ENCODE results near the gene FDXACB1.

FDXACB1 gene

DNA sequence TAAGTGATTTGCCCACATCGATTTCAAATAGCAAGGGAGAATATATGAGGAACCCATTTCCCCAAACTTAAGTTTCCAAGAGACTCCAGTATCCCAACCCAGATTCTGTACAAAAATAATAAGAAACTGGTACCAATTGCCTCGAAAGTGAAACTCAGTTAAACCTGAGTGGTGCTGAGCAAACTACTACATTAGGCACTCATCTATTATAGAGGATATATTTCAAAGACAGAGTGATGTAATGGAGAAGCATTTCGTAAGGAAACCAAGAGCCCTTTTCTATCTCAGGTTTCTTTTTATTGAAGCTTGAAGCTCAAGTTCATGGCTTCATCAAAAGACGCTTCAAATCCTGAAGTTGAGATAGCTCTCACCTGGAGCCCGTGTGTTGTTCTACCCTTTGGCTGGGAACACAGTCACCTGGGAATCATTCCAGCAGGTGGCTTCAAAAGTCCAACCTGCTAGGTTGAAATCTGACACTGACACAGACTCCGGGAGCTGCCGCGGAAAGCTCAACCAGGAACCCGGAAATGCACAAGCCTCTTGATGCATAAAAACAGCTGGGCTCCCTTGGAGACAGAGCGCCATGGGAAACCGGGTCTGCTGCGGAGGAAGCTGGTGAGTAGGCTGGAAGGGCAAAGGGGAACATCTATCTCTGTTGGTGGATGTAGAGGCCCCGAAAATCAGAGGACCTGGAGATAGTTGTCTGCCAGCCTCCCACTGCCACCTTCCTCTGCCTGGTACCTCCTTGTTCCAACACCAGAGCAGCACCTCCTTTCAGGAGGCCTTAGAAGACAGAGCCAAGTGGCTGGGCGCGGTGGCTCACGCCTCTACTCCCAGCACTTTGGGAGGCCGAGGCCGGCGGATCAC lies 39.7 kb upstream of the FDXACB1 start, which contains the start of gene C11orf52:
C11orf52 (plus strand) TSS at position 524 of the 867 bp plus-strand sequence; CDS start at position 584, 60 bp downstream.
- Histone ChIP-seq H3K9ac (no peak within 1 kb of the TSS), H3K27ac (no peak within 1 kb of the TSS), H3K9me3 (no peaks in the 10 kb centered on the region), H3K4me1 (peaks cover 13% of the 10 kb centered on the region), H3K4me3 (0 out of 2 replicates have a peak within 1 kb of the TSS, but pooled peaks have one; percentile 25), H4K20me1 (no peaks in the 10 kb centered on the region), H3K36me3 (no peaks in the 10 kb centered on the region), H3K4me2 (peak within 1 kb of the TSS; percentile 52), H3K27me3 (no peaks in the 10 kb centered on the region)
- TF ChIP-seq Cebpa-rat (IDR thresholded peaks at IDR 0.05): no peak

DNA sequence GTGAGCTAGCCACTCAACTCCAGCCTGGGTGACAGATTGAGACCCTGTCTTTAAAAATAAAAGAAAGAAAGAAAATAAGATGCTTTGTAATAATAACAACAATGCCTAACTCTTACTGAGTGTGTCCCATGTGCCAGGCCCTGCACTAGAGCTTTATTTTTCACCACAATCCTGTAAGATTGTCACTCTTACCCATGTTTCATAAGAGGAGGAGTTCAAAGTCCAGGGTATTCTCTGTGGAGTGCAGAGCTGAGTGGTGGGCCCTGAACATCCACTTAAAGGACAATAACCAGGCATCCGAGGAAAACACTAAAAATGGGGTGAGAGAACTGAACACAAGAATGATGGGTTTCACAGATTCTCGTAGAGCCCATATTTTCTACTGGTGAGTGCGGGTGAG lies 38.8 kb upstream of the FDXACB1 start:
- no peak overlapping the region for H3K27ac ChIP-seq
- no peak overlapping the region for H3K4me3 ChIP-seq

DNA sequence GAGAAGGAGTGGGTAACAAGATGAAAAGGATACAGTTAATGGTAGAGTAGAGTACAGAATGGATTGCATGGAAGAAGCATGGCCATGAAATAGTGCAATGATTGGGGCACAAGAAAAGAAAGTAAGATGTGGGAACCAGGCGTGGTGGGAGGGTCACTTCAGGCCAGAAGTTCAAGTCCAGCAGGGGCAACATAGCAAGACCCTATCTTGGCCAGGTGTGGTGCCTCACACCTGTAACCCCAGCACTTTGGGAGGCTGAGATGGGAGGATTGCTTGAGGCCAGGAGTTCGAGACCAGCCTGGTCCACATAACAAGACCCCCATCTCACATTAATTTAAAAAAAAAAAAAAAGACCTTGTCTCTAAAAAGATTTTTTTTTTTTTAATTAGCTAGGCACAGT lies 38.3 kb upstream of the FDXACB1 start:
- H3K4me3 ChIP-seq: no peak overlapping the region
- no peak overlapping the region for H3K4me2 ChIP-seq
- H3K36me3 ChIP-seq: no peaks in the 10 kb centered on the region
- no peaks in the 10 kb centered on the region for H4K20me1 ChIP-seq
- no peak overlapping the region for H3K9ac ChIP-seq
- TF ChIP-seq Cebpa-rat (IDR thresholded peaks at IDR 0.05): no peak
- H3K27me3 ChIP-seq: no peaks in the 10 kb centered on the region
- H3K4me1 ChIP-seq: peaks cover 13% of the 10 kb centered on the region
- no peaks in the 10 kb centered on the region for H3K9me3 ChIP-seq
- no peak overlapping the region for H3K27ac ChIP-seq

More for the DNA sequence above, 38.8 kb upstream of the FDXACB1 start:
- Histone ChIP-seq H3K36me3 (no peaks in the 10 kb centered on the region), H3K4me2 (no peak overlapping the region), H3K27me3 (no peaks in the 10 kb centered on the region), H4K20me1 (no peaks in the 10 kb centered on the region), H3K9ac (no peak overlapping the region), H3K4me1 (peaks cover 13% of the 10 kb centered on the region), H3K9me3 (no peaks in the 10 kb centered on the region)
- no peak for TF ChIP-seq Cebpa-rat (IDR thresholded peaks at IDR 0.05)

DNA sequence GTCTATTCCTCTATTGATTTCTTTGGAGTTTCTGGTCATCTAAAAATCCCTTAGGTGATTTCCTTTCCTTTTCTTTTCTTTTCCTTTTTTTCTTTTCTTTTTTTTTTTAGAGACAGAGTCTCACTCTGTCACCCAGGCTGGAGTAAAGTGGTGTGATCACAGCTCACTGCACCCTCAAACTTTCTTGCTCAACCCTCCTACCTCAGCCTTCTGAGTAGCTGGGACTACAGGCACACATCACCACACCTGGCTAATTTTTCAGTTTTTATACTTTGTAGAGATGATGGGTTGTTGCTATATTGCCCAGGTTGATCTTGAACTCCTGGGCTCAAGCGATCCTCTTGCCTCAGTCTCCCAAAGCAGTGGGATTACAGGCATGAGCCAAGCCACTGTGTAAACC lies 37.8 kb upstream of the FDXACB1 start:
- H3K4me2 ChIP-seq: no peak overlapping the region
- no peaks in the 10 kb centered on the region for H3K9me3 ChIP-seq
- no peak overlapping the region for H3K9ac ChIP-seq

DNA sequence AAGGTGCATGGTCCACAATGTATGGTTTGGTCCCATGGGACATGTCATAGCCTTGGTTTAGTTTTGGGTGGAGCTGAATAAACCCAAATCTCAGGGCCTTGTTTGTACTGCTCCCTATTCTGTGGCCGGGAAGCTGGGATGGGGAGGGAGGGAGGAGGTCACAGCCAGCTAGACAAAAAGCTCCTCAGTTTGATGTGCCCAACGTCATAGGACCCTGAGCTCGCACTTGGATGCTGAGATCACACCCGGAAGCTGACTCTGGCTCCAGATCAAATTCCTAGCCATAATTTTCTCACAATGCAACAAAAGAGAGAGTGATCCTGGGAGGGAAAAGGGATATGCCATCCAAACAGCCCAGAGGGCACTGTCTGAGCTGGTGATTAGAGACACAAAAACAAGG lies 35.0 kb upstream of the FDXACB1 start:
- H3K9me3 ChIP-seq: no peaks in the 10 kb centered on the region
- peaks cover 7% of the 10 kb centered on the region for H3K4me1 ChIP-seq
- no peak for TF ChIP-seq Cebpa-rat (IDR thresholded peaks at IDR 0.05)
- no peak overlapping the region for H3K4me2 ChIP-seq
- H4K20me1 ChIP-seq: no peaks in the 10 kb centered on the region
- H3K27ac ChIP-seq: no peak overlapping the region
- no peaks in the 10 kb centered on the region for H3K36me3 ChIP-seq
- no peak overlapping the region for H3K9ac ChIP-seq
- H3K4me3 ChIP-seq: no peak overlapping the region
- no peaks in the 10 kb centered on the region for H3K27me3 ChIP-seq

More for the DNA sequence above, 37.8 kb upstream of the FDXACB1 start:
- Histone ChIP-seq H3K27me3 (no peaks in the 10 kb centered on the region), H3K4me3 (no peak overlapping the region), H4K20me1 (no peaks in the 10 kb centered on the region), H3K27ac (no peak overlapping the region), H3K36me3 (no peaks in the 10 kb centered on the region), H3K4me1 (peaks cover 13% of the 10 kb centered on the region)
- no peak for TF ChIP-seq Cebpa-rat (IDR thresholded peaks at IDR 0.05)

DNA sequence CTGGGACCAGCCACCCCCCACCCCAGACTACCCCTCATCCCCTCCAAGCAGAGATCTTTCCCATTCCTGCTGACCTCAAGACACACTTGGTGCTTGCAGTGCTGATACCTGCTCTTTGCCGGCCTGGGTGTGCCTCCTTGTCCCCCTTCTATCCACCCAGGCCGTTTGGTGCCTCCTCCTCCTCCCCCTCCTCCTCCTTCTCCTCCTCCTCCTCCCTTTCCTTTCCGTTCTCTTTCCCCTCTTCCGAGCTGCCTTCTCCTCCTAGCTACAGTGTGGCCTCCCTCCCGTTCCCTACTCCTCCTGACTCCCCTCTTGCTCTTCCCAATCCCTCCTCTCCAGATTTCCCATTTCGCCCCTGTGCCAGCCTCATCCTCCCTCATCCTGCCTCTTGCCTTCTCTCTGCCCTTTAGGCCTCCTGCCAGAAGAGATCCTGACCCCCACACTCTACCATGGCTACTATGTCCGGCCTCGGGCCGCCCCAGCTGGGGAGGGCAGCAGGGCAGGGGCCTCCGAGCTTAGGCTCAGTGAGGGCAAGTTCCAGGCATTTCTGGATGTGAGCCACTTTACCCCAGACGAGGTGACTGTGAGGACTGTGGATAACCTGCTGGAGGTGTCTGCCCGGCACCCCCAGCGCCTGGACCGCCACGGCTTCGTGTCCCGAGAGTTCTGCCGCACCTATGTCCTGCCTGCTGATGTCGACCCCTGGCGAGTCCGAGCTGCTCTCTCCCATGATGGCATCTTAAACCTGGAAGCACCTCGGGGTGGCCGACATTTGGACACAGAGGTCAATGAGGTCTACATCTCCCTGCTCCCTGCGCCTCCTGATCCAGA lies 34.3 kb upstream of the FDXACB1 start:
- no peaks in the 10 kb centered on the region for H3K27me3 ChIP-seq
- H3K9me3 ChIP-seq: no peaks in the 10 kb centered on the region
- no peaks in the 10 kb centered on the region for H3K4me1 ChIP-seq
- H3K4me2 ChIP-seq: no peak overlapping the region
- no peak overlapping the region for H3K4me3 ChIP-seq
- H3K27ac ChIP-seq: no peak overlapping the region
- TF ChIP-seq Cebpa-rat (IDR thresholded peaks at IDR 0.05): no peak
- no peaks in the 10 kb centered on the region for H4K20me1 ChIP-seq
- no peaks in the 10 kb centered on the region for H3K36me3 ChIP-seq
- H3K9ac ChIP-seq: no peak overlapping the region

DNA sequence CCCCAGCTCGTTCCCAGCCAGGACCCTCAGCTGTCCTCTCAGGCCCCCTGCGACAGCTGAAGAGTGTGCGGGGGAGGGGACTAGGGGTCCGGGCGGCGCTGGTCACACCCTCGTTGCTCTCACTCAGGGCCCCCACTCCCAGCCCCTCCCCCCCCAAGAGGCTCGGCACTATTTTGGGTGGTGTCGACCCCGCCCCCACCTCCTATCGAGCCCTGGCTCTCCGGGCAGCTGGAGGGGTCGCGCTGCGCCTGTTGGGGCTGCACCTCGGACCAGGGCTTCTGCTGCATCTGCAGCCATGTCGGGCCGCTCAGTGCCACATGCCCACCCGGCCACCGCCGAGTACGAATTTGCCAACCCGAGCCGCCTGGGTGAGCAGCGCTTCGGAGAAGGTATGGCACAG lies 33.6 kb upstream of the FDXACB1 start, which contains the start of gene HSPB2:
HSPB2 (plus strand) TSS at position 200 of the 400 bp plus-strand sequence; CDS start at position 296, 96 bp downstream.
- no peak for TF ChIP-seq Cebpa-rat (IDR thresholded peaks at IDR 0.05)
- Histone ChIP-seq H3K9me3 (no peaks in the 10 kb centered on the region), H3K27me3 (no peaks in the 10 kb centered on the region), H3K4me2 (no peak within 1 kb of the TSS), H3K27ac (no peak within 1 kb of the TSS), H3K9ac (no peak within 1 kb of the TSS), H4K20me1 (no peaks in the 10 kb centered on the region), H3K4me1 (no peaks in the 10 kb centered on the region), H3K4me3 (no peak within 1 kb of the TSS), H3K36me3 (no peaks in the 10 kb centered on the region)

DNA sequence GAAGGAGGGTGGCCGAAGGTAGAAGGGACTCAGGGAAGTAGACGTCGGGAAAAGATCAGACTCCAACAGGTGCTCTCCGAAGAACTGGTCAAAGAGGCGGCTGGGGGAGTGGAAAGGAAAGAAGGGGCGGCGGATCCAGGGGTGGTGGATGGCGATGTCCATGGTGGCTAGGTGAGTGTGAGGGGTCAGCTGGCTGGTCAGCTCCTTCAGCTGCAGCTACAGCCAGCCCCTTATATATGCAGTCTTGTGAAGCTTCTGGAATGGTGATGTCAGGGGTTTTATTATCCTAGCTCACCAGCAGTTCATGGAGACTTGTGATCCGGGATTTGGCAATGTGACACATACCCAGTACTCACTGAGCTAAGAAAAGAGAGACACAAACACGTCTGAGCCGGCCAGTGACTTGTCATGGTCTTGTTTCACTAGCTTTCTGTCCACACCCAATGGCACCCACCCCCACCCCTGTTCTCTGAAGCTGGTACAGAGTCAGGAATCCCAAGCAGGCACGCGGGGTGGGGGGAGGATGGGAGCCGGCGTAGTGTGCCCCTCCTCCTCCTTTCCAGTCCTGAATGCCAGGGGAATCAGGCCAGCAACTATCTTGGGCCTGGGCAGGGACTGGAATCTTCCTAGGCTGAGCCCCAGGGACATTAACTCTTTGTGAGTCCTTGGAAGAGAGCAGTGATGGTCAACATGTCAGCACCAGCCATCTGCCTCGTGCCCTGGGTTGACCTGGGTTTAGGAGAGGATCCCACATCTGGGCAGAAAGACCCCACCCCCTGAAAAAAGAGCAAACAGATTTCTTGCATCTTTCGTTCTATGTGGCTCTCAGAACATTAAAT lies 32.8 kb upstream of the FDXACB1 start, which contains the start of gene CRYAB:
CRYAB (minus strand) TSS at position 208 of the 839 bp plus-strand sequence; CDS start at position 162, 46 bp downstream.
- Histone ChIP-seq H3K36me3 (no peaks in the 10 kb centered on the region), H3K4me1 (no peaks in the 10 kb centered on the region), H3K4me3 (no peak within 1 kb of the TSS), H3K4me2 (no peak within 1 kb of the TSS), H4K20me1 (no peaks in the 10 kb centered on the region), H3K27ac (no peak within 1 kb of the TSS), H3K9me3 (no peaks in the 10 kb centered on the region), H3K9ac (no peak within 1 kb of the TSS), H3K27me3 (no peaks in the 10 kb centered on the region)
- TF ChIP-seq Cebpa-rat (IDR thresholded peaks at IDR 0.05): no peak
